HL-60 (cell line): ENCODE results near the gene PPFIBP2.

Source experiments
- DNase-seq, 2 experiments: peaks; one replicate each; pipeline ENCODE4 v3.0.0-alpha.2; 2010 to 2020; ENCODE audit warnings: low read depth in 1 of 2, low spot score in 1 of 2
- H3K27ac ChIP-seq: fragments of 250-450 bp; sonication (Bioruptor Pico); replicated peaks from 2 replicates; pipeline ENCODE4 v1.5.1; 2020; ENCODE audit warnings: mild to moderate bottlenecking, moderate library complexity
- H3K27me3 ChIP-seq: fragments of 250-450 bp; sonication (Bioruptor Pico); 2 replicates; pipeline ENCODE4 v1.5.1; 2021; ENCODE audit warnings: mild to moderate bottlenecking, moderate library complexity; ENCODE audit not compliant: insufficient read depth, poor library complexity, severe bottlenecking
- H3K4me3 ChIP-seq: replicated peaks from 2 replicates; pipeline ENCODE4 v1.5.1; 2011; ENCODE audit warnings: mild to moderate bottlenecking, control low read depth, low read length; ENCODE audit not compliant: insufficient read depth
- GABPA ChIP-seq: IDR thresholded peaks from 2 replicates; pipeline ENCODE4 v1.6.1; 2012; ENCODE audit warnings: low read depth
- POLR2AphosphoS5 ChIP-seq: IDR thresholded peaks from 2 replicates; pipeline ENCODE4 v1.6.1; 2012; ENCODE audit warnings: low read depth
- SPI1 ChIP-seq: IDR thresholded peaks from 2 replicates; pipeline ENCODE4 v1.6.1; 2012; ENCODE audit warnings: low read depth, mild to moderate bottlenecking, borderline replicate concordance
- TF ChIP-seq, protein P1 (sequence below): IDR thresholded peaks from one replicate; pipeline ENCODE4 v1.5.1; 2011; ENCODE audit warnings: low read length, control low read depth, inconsistent platforms; ENCODE audit not compliant: insufficient read depth
- TF ChIP-seq, protein P2 (sequence below): IDR thresholded peaks from 2 replicates; pipeline ENCODE4 v1.6.1; 2012; ENCODE audit warnings: low read depth; ENCODE audit not compliant: insufficient replicate concordance

PPFIBP2 gene

DNA sequence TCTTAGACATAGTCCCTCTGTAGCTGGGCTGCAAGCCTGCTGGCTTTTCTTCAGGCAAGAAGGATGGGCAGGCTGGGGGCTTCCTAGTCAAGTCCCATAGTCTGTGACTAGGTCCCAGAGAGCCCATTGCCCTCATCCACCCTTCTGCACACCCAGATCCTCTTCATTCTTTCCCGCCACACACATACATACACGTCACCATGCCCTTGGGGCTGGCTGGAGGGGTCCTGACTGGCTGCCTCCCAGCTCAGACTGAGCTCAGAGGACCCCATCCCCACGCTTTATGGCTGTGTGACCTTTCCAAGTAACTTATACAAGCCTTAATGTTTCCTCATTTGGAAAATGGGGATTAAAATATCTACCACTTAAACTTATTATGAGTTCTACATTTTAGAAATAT lies 13.5 kb upstream of the PPFIBP2 start:
- no peak overlapping the region for H3K27ac ChIP-seq
- H3K27me3 ChIP-seq = no peaks in the 10 kb centered on the region
- no peak overlapping the region for H3K4me3 ChIP-seq
- TF ChIP-seq, protein P1, sequence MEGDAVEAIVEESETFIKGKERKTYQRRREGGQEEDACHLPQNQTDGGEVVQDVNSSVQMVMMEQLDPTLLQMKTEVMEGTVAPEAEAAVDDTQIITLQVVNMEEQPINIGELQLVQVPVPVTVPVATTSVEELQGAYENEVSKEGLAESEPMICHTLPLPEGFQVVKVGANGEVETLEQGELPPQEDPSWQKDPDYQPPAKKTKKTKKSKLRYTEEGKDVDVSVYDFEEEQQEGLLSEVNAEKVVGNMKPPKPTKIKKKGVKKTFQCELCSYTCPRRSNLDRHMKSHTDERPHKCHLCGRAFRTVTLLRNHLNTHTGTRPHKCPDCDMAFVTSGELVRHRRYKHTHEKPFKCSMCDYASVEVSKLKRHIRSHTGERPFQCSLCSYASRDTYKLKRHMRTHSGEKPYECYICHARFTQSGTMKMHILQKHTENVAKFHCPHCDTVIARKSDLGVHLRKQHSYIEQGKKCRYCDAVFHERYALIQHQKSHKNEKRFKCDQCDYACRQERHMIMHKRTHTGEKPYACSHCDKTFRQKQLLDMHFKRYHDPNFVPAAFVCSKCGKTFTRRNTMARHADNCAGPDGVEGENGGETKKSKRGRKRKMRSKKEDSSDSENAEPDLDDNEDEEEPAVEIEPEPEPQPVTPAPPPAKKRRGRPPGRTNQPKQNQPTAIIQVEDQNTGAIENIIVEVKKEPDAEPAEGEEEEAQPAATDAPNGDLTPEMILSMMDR = no peak
- TF ChIP-seq GABPA (no peak), POLR2AphosphoS5 (no peak), SPI1 (no peak)
- TF ChIP-seq, protein P2, sequence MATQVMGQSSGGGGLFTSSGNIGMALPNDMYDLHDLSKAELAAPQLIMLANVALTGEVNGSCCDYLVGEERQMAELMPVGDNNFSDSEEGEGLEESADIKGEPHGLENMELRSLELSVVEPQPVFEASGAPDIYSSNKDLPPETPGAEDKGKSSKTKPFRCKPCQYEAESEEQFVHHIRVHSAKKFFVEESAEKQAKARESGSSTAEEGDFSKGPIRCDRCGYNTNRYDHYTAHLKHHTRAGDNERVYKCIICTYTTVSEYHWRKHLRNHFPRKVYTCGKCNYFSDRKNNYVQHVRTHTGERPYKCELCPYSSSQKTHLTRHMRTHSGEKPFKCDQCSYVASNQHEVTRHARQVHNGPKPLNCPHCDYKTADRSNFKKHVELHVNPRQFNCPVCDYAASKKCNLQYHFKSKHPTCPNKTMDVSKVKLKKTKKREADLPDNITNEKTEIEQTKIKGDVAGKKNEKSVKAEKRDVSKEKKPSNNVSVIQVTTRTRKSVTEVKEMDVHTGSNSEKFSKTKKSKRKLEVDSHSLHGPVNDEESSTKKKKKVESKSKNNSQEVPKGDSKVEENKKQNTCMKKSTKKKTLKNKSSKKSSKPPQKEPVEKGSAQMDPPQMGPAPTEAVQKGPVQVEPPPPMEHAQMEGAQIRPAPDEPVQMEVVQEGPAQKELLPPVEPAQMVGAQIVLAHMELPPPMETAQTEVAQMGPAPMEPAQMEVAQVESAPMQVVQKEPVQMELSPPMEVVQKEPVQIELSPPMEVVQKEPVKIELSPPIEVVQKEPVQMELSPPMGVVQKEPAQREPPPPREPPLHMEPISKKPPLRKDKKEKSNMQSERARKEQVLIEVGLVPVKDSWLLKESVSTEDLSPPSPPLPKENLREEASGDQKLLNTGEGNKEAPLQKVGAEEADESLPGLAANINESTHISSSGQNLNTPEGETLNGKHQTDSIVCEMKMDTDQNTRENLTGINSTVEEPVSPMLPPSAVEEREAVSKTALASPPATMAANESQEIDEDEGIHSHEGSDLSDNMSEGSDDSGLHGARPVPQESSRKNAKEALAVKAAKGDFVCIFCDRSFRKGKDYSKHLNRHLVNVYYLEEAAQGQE = no peak
- DNase-seq = no peak

- no peak for TF ChIP-seq SPI1
- TF ChIP-seq, protein P2 = no peak
- TF ChIP-seq GABPA = no peak
- no peak for TF ChIP-seq POLR2AphosphoS5
- TF ChIP-seq, protein P1 = no peak
- no peak overlapping the region for H3K4me3 ChIP-seq
- no peak for DNase-seq
- no peaks in the 10 kb centered on the region for H3K27me3 ChIP-seq
- no peak overlapping the region for H3K27ac ChIP-seq
These were observed 12.5 kb upstream of the PPFIBP2 start for GRCh38 chr11:7501251-7501650.

- no peak for DNase-seq
- Histone ChIP-seq H3K27me3 (no peaks in the 10 kb centered on the region), H3K4me3 (no peak overlapping the region), H3K27ac (no peak overlapping the region)
- TF ChIP-seq, protein P2 = no peak
- TF ChIP-seq, protein P1 = no peak
- TF ChIP-seq SPI1 (no peak), GABPA (no peak), POLR2AphosphoS5 (no peak)
These were observed 11.9 kb upstream of the PPFIBP2 start for GRCh38 chr11:7501894-7502293.
